KMS-11 (cell line): Measurements from ENCODE around the gene TPBGL.

Experiments used
- H2AFZ ChIP-seq: fragments of 200-600 bp; sonication (generic); 2 replicates; pipeline ENCODE4 v1.6.1; 2016; ENCODE audit warnings: antibody characterized with exemption, mixed run types, low read depth
- H3K27ac ChIP-seq: fragments of 200-600 bp; sonication (generic); 2 replicates; pipeline ENCODE4 v1.6.1; 2016; ENCODE audit warnings: mild to moderate bottlenecking, mixed run types
- H3K27me3 ChIP-seq: fragments of 200-600 bp; sonication (generic); 2 replicates; pipeline ENCODE4 v1.6.1; 2017; ENCODE audit warnings: mild to moderate bottlenecking, low read depth, mixed run types, moderate library complexity; ENCODE audit not compliant: insufficient read depth
- H3K36me3 ChIP-seq: fragments of 200-600 bp; sonication (generic); 2 replicates; pipeline ENCODE4 v1.6.1; 2017; ENCODE audit warnings: mild to moderate bottlenecking, mixed run types; ENCODE audit not compliant: insufficient read depth
- H3K4me1 ChIP-seq: fragments of 200-600 bp; sonication (generic); 2 replicates; pipeline ENCODE4 v1.6.1; 2016; ENCODE audit warnings: mild to moderate bottlenecking, low read depth, mixed run types; ENCODE audit not compliant: poor library complexity, severe bottlenecking
- H3K4me2 ChIP-seq: fragments of 200-600 bp; sonication (generic); 2 replicates; pipeline ENCODE4 v1.7.0; 2016; ENCODE audit warnings: mild to moderate bottlenecking, mixed run types
- H3K4me3 ChIP-seq: fragments of 200-600 bp; sonication (generic); IDR thresholded peaks from 2 replicates; pipeline ENCODE4 v1.6.1; 2017; ENCODE audit warnings: low read depth, low read length, mixed read lengths; ENCODE audit not compliant: insufficient read depth
- H3K79me2 ChIP-seq: fragments of 200-600 bp; sonication (generic); 2 replicates; pipeline ENCODE4 v1.6.1; 2016; ENCODE audit warnings: low read depth, mixed run types; ENCODE audit not compliant: insufficient read depth
- H3K9ac ChIP-seq: fragments of 200-600 bp; sonication (generic); 2 replicates; pipeline ENCODE4 v1.6.1; 2016; ENCODE audit warnings: mild to moderate bottlenecking, mixed run types
- H4K20me1 ChIP-seq: fragments of 200-600 bp; sonication (generic); 2 replicates; pipeline ENCODE4 v1.6.1; 2016; ENCODE audit warnings: mild to moderate bottlenecking, mixed run types; ENCODE audit not compliant: insufficient read depth
- CTCF ChIP-seq: fragments of 200-600 bp; sonication (generic); conservative IDR thresholded peaks from 2 replicates; pipeline ENCODE4 v1.6.1; 2017; ENCODE audit warnings: low read depth, mild to moderate bottlenecking, antibody characterized with exemption, low read length, moderate library complexity, mixed read lengths

TPBGL gene

GRCh38 chr11:75262961-75263852 is 22.6 kb downstream of the TPBGL start:
- Histone ChIP-seq H3K9ac (no peak overlapping the region), H3K27ac (no peak overlapping the region), H3K36me3 (no peaks in the 10 kb centered on the region), H3K27me3 (no peaks in the 10 kb centered on the region), H2AFZ (no peak overlapping the region), H4K20me1 (no peaks in the 10 kb centered on the region), H3K4me3 (no peak overlapping the region), H3K4me2 (no peak overlapping the region), H3K4me1 (peaks cover 6% of the 10 kb centered on the region), H3K79me2 (no peaks in the 10 kb centered on the region)
- TF ChIP-seq CTCF: no peak

DNA sequence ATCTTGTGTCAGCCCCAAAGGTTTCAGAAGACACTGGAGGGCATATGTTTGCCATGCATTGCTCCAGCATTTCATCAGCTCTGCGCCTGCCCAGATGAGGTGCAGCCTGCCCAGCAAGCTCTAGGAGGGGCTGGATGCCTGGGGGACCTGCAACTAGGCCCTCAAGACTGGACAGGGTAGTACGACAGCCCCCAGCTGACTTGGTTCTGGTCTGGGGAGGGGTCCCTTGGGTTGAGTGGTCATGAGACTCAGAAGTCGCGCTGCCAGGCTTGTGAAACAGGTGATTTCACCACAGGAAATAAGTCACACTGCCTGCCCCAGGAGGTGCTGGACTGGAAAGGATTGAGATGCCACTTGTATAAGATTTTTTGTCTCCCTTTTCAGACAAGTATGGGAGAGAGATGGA is 23.4 kb downstream of the TPBGL start:
- H4K20me1 ChIP-seq: no peaks in the 10 kb centered on the region
- no peak for TF ChIP-seq CTCF
- no peak overlapping the region for H3K9ac ChIP-seq

GRCh38 chr11:75264356-75264755 is 23.8 kb downstream of the TPBGL start:
- peaks cover 6% of the 10 kb centered on the region for H3K4me1 ChIP-seq
- TF ChIP-seq CTCF: no peak

More for the DNA sequence above, 23.4 kb downstream of the TPBGL start:
- Histone ChIP-seq H3K4me3 (no peak overlapping the region), H3K27ac (no peak overlapping the region), H3K27me3 (no peaks in the 10 kb centered on the region), H3K79me2 (no peaks in the 10 kb centered on the region), H3K36me3 (no peaks in the 10 kb centered on the region), H2AFZ (no peak overlapping the region), H3K4me2 (no peak overlapping the region), H3K4me1 (peaks cover 6% of the 10 kb centered on the region)

DNA sequence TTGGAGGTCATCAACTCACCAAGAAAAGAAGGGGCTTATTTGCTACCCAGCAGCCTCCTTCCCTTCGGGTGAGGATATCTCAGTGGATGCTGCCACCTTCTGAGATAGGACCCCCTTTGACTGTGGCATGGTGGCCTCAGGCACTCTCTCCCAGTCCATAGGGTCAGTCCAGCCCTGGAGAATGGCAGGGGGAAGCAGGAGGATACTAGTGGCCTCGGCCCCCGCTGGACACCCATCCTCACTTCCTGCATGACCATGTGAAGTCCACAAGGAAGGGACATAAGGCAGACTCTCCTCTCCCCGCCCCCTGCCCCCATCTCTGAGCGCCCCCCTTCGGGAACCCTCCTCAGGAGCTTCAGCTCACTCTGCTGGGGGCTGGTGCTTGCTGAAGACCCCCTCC is 24.4 kb downstream of the TPBGL start:
- Histone ChIP-seq H3K36me3 (no peaks in the 10 kb centered on the region), H3K9ac (no peak overlapping the region), H3K27ac (no peak overlapping the region), H3K27me3 (no peaks in the 10 kb centered on the region), H3K4me1 (peaks cover 6% of the 10 kb centered on the region), H3K79me2 (no peaks in the 10 kb centered on the region), H3K4me2 (no peak overlapping the region), H2AFZ (no peak overlapping the region), H3K4me3 (no peak overlapping the region), H4K20me1 (no peaks in the 10 kb centered on the region)
- TF ChIP-seq CTCF: no peak

More at GRCh38 chr11:75264356-75264755, 23.8 kb downstream of the TPBGL start:
- Histone ChIP-seq H2AFZ (no peak overlapping the region), H3K4me3 (no peak overlapping the region), H3K9ac (no peak overlapping the region), H4K20me1 (no peaks in the 10 kb centered on the region), H3K4me2 (no peak overlapping the region), H3K27ac (no peak overlapping the region), H3K36me3 (no peaks in the 10 kb centered on the region), H3K79me2 (no peaks in the 10 kb centered on the region), H3K27me3 (no peaks in the 10 kb centered on the region)
